GM23248 (cell line): ENCODE data around the gene TRA2B. TPM values are rescaled to one million over a fixed set of nuclear protein-coding genes. Genes with fewer than 3 reads are reported as not detected.

Experiments
- DNase-seq: peaks from one replicate; pipeline ENCODE4 v3.0.0-alpha.2; 2015
- H2AFZ ChIP-seq: fragments of 200-600 bp; sonication (generic); 2 replicates; pipeline ENCODE4 v1.6.1; 2016; ENCODE audit warnings: antibody characterized with exemption
- H3F3A ChIP-seq: fragments of 200-600 bp; sonication (generic); 2 replicates; pipeline ENCODE4 v1.6.1; 2016; ENCODE audit warnings: mild to moderate bottlenecking, antibody characterized with exemption, mixed run types; ENCODE audit not compliant: insufficient read depth
- H3K27ac ChIP-seq: fragments of 200-600 bp; sonication (generic); 2 replicates; pipeline ENCODE4 v1.5.1; 2016; ENCODE audit warnings: mild to moderate bottlenecking
- H3K27me3 ChIP-seq: fragments of 200-600 bp; sonication (generic); replicated peaks from 2 replicates; pipeline ENCODE4 v1.6.1; 2016; ENCODE audit warnings: mild to moderate bottlenecking; ENCODE audit not compliant: insufficient read depth
- H3K36me3 ChIP-seq: fragments of 200-600 bp; sonication (generic); 2 replicates; pipeline ENCODE4 v1.6.1; 2016; ENCODE audit warnings: low read depth, mild to moderate bottlenecking
- H3K4me1 ChIP-seq: fragments of 200-600 bp; sonication (generic); 2 replicates; pipeline ENCODE4 v1.6.1; 2016; ENCODE audit warnings: mild to moderate bottlenecking; ENCODE audit not compliant: insufficient read depth
- H3K4me2 ChIP-seq: fragments of 200-600 bp; sonication (generic); one replicate; pipeline ENCODE4 v1.6.1; 2016; ENCODE audit warnings: mild to moderate bottlenecking; ENCODE audit not compliant: unreplicated experiment
- H3K4me3 ChIP-seq: fragments of 200-600 bp; sonication (generic); 2 replicates; pipeline ENCODE4 v1.5.1; 2016; ENCODE audit warnings: mild to moderate bottlenecking
- H3K79me2 ChIP-seq: fragments of 200-600 bp; sonication (generic); 2 replicates; pipeline ENCODE4 v1.6.1; 2016; ENCODE audit warnings: mild to moderate bottlenecking; ENCODE audit not compliant: insufficient read depth
- H3K9ac ChIP-seq: fragments of 200-600 bp; sonication (generic); 2 replicates; pipeline ENCODE4 v1.6.1; 2016; ENCODE audit warnings: mild to moderate bottlenecking
- H3K9me2 ChIP-seq: fragments of 200-600 bp; sonication (generic); 2 replicates; pipeline ENCODE4 v1.6.1; 2016; ENCODE audit warnings: mixed run types, mild to moderate bottlenecking, moderate library complexity; ENCODE audit not compliant: insufficient read depth
- H3K9me3 ChIP-seq: fragments of 200-600 bp; sonication (generic); one replicate; pipeline ENCODE4 v1.6.1; 2017; ENCODE audit warnings: low read depth
- H4K20me1 ChIP-seq: fragments of 200-600 bp; sonication (generic); 2 replicates; pipeline ENCODE4 v1.6.0; 2016; ENCODE audit not compliant: insufficient read depth
- EZH2 ChIP-seq: fragments of 200-600 bp; sonication (generic); IDR thresholded peaks from 2 replicates; pipeline ENCODE4 v1.6.1; 2018; ENCODE audit warnings: antibody characterized with exemption, mild to moderate bottlenecking; ENCODE audit not compliant: insufficient read depth, poor library complexity, severe bottlenecking
- EZH2phosphoT487 ChIP-seq: fragments of 200-600 bp; sonication (generic); IDR thresholded peaks from 2 replicates; pipeline ENCODE4 v1.6.1; 2018; ENCODE audit warnings: antibody characterized with exemption, moderate library complexity, mild to moderate bottlenecking, low read depth; ENCODE audit not compliant: insufficient read depth
- WGBS, 2 experiments: methylation state at CpG; one replicate each; pipeline ENCODE4 v1.1.6; 2015 to 2017; ENCODE audit warnings: low lambda C conversion rate in 2 of 2, low coverage in 1 of 2; ENCODE audit errors: missing lambda C conversion rate in 2 of 2; 5-methylcytosine and 5-hydroxymethylcytosine counted together
- in situ Hi-C: fragments of 300-500 bp; cut with MboI; formaldehyde crosslinking; loops from 2 replicates; pipeline ENCODE4 v1.15.0; 2020
- polyA plus RNA-seq: library from polyadenylated mRNA; unstranded; fragments of >200 nt; fragmentation: Nextera tagmentation; extraction: Ambion mirVana; gene quantifications from 2 replicates; pipeline ENCODE4 v1.2.1, GENCODE V29; 2016
- total RNA-seq: library from RNA; depleted of rRNA; stranded (reverse); fragments of >200 nt; shearing (Covaris generic); gene quantifications from 2 replicates; pipeline ENCODE4 v1.2.3, GENCODE V29; 2014

Gene TRA2B
- total and polyA plus RNA-seq, 2 experiments from 2014 or later = 111 to 138 TPM

GRCh38 chr3:185976977-185977678 lies 39.3 kb upstream of the TRA2B start:
- no peak for TF ChIP-seq EZH2
- no peak overlapping the region for H3K4me2 ChIP-seq
- H3K4me3 ChIP-seq = no peak overlapping the region
- H3K36me3 ChIP-seq = no peaks in the 10 kb centered on the region
- H3K4me1 ChIP-seq = no peaks in the 10 kb centered on the region
- no peaks in the 10 kb centered on the region for H3F3A ChIP-seq
- H3K9me3 ChIP-seq = no peaks in the 10 kb centered on the region
- H4K20me1 ChIP-seq = no peaks in the 10 kb centered on the region
- H3K27ac ChIP-seq = no peak overlapping the region
- no peaks in the 10 kb centered on the region for H3K79me2 ChIP-seq
- H3K9ac ChIP-seq = no peak overlapping the region
- H2AFZ ChIP-seq = no peak overlapping the region; the same call in 1 of the 2 replicates
- 34 to 42% methylated on average over 6 of the region's 6 CpGs for WGBS, 2 experiments
- H3K27me3 ChIP-seq = no peaks in the 10 kb centered on the region
- in situ Hi-C loops = loop anchor here (25.0 kb wide), 1 partner anchor 835 kb away; the partner anchor contains the start of gene RFC4
- H3K9me2 ChIP-seq = no peaks in the 10 kb centered on the region
- peak; percentile 76 for DNase-seq

- Histone ChIP-seq H3F3A (no peaks in the 10 kb centered on the region), H3K27me3 (no peaks in the 10 kb centered on the region), H2AFZ (no peak overlapping the region), H3K9me2 (no peaks in the 10 kb centered on the region), H3K79me2 (no peaks in the 10 kb centered on the region), H3K9me3 (no peaks in the 10 kb centered on the region), H3K4me3 (no peak overlapping the region), H3K9ac (no peak overlapping the region), H4K20me1 (no peaks in the 10 kb centered on the region), H3K27ac (no peak overlapping the region), H3K4me1 (no peaks in the 10 kb centered on the region), H3K36me3 (no peaks in the 10 kb centered on the region), H3K4me2 (no peak overlapping the region)
- DNase-seq = no peak
- no peak for TF ChIP-seq EZH2
- no peak for TF ChIP-seq EZH2phosphoT487
- 92 to 100% methylated on average over 2 of the region's 2 CpGs for WGBS, 2 experiments
- in situ Hi-C loops = loop anchor here (25.0 kb wide), 1 partner anchor 836 kb away; the partner anchor contains the start of gene RFC4
These were observed 38.3 kb upstream of the TRA2B start for GRCh38 chr3:185976100-185976499.

- Histone ChIP-seq H3K4me3 (no peak overlapping the region), H4K20me1 (no peaks in the 10 kb centered on the region), H3K27ac (no peak overlapping the region), H3F3A (no peaks in the 10 kb centered on the region), H3K9ac (no peak overlapping the region), H3K36me3 (no peaks in the 10 kb centered on the region), H2AFZ (no peak overlapping the region), H3K9me3 (no peaks in the 10 kb centered on the region), H3K4me1 (no peaks in the 10 kb centered on the region), H3K4me2 (no peak overlapping the region), H3K79me2 (no peaks in the 10 kb centered on the region), H3K27me3 (no peaks in the 10 kb centered on the region), H3K9me2 (no peaks in the 10 kb centered on the region)
- DNase-seq = no peak
- 92 to 97% methylated on average over 17 to 18 of the region's 18 CpGs for WGBS, 2 experiments
- in situ Hi-C loops = no loop called here
- TF ChIP-seq EZH2 = no peak
- no peak for TF ChIP-seq EZH2phosphoT487
These were observed 33.8 kb upstream of the TRA2B start for GRCh38 chr3:185971579-185971978.

- no peak overlapping the region for H2AFZ ChIP-seq
- in situ Hi-C loops = no loop called here
- H3K4me2 ChIP-seq = no peak overlapping the region
- DNase-seq = no peak
- no peak overlapping the region for H3K4me3 ChIP-seq
- H3F3A ChIP-seq = no peaks in the 10 kb centered on the region
- 61 to 81% methylated on average over 2 of the region's 2 CpGs for WGBS, 2 experiments
- no peaks in the 10 kb centered on the region for H4K20me1 ChIP-seq
- H3K27me3 ChIP-seq = no peaks in the 10 kb centered on the region
- H3K9me2 ChIP-seq = no peaks in the 10 kb centered on the region
- H3K79me2 ChIP-seq = no peaks in the 10 kb centered on the region
- no peaks in the 10 kb centered on the region for H3K36me3 ChIP-seq
- H3K4me1 ChIP-seq = no peaks in the 10 kb centered on the region
- no peak overlapping the region for H3K9ac ChIP-seq
- TF ChIP-seq EZH2 (no peak), EZH2phosphoT487 (no peak)
- H3K9me3 ChIP-seq = no peaks in the 10 kb centered on the region
- H3K27ac ChIP-seq = no peak overlapping the region
These were observed 30.4 kb upstream of the TRA2B start for GRCh38 chr3:185968168-185968567.
